Adrenal gland (tissue), 12 donors: ENCODE data around the gene HS6ST2. TPM values are rescaled to one million over a fixed set of nuclear protein-coding genes. Genes with fewer than 3 reads are reported as not detected.

ENCODE experiments used
- DNase-seq, 7 donors: peaks; one replicate each; pipeline ENCODE4 v3.0.0-alpha.2; 2019 to 2020
- H3K27ac ChIP-seq, 5 donors: fragments of 200-600 bp; sonication (generic) in 4 of 5; 1 replicate in 3 of 5; 2 replicates in 2 of 5; pipeline versions ENCODE4 v1.5.1 to v1.8.0; 2016 to 2020; ENCODE audit warnings: mild to moderate bottlenecking in 1 of 5
- H3K27me3 ChIP-seq: fragments of 200-600 bp; 2 replicates; pipeline ENCODE4 v1.8.0; 2021
- H3K36me3 ChIP-seq, 2 donors: fragments of 200-600 bp; replicated peaks in 1 of 2; 1 replicate in 1 of 2; 2 replicates in 1 of 2; pipeline versions ENCODE4 v1.5.1 to v1.8.0; 2018 to 2022
- H3K4me1 ChIP-seq, 2 donors: fragments of 200-600 bp; replicated peaks in 1 of 2; 1 replicate in 1 of 2; 2 replicates in 1 of 2; pipeline versions ENCODE4 v1.5.1 to v1.8.0; 2018 to 2021
- H3K4me3 ChIP-seq, 4 donors: fragments of 200-600 bp; sonication (generic) in 3 of 4; one replicate each; pipeline ENCODE4 v1.5.1; 2016 to 2018
- H3K9me3 ChIP-seq, 3 donors: fragments of 200-600 bp; sonication (generic) in 1 of 3; replicated peaks in 1 of 3; 1 replicate in 2 of 3; 2 replicates in 1 of 3; pipeline versions ENCODE4 v1.5.1 to v1.8.0; 2016 to 2021
- CTCF ChIP-seq, 6 experiments: fragments of 450-650 bp in 4 of 6; fragments of 200-600 bp in 2 of 6; sonication (generic) in 1 of 6; IDR thresholded peaks; 1 replicate in 5 of 6; 2 replicates in 1 of 6; pipeline versions ENCODE4 v1.5.1 to v1.8.0; 2016 to 2021; ENCODE audit warnings: antibody characterized with exemption in 6 of 6, mild to moderate bottlenecking in 2 of 6, moderate library complexity in 1 of 6
- POLR2A ChIP-seq, 2 donors: fragments of 450-650 bp; IDR thresholded peaks; one replicate each; pipeline ENCODE4 v1.6.1; 2017; ENCODE audit warnings: antibody characterized with exemption in 2 of 2, mild to moderate bottlenecking in 2 of 2, moderate library complexity in 1 of 2
- WGBS, 4 donors: extraction: QIAGEN DNeasy Blood & Tissue Kit in 2 of 4; methylation state at CpG; one replicate each; pipeline versions ENCODE4 v1.1.5 to v1.1.7; 2013 to 2017; 5-methylcytosine and 5-hydroxymethylcytosine counted together
- intact Hi-C, 2 donors: fragments of 100-400 bp; cut with DNase I; formaldehyde crosslinking; loops; one replicate each; pipeline versions ENCODE4 v1.14.1 to v1.15.0; 2022 to 2023
- polyA plus RNA-seq, 3 donors: library from polyadenylated mRNA; stranded (reverse); fragments of 200-250 nt in 2 of 3; fragments of 350-450 nt in 1 of 3; fragmentation: Illumina TruSeq in 1 of 3; extraction: RNeasy Lipid Tissue Mini Kit (QIAGEN cat#74804) in 1 of 3; gene quantifications; one replicate each; pipeline ENCODE4 v1.2.3, GENCODE V29; 2013 to 2014
- total RNA-seq, 9 donors: library from RNA; depleted of rRNA in 4 of 9; stranded (reverse); fragments of >200 nt in 4 of 9; fragments of 120-200 nt in 1 of 9; fragmentation: NEBNext Ultra II Directional in 1 of 9; extraction: Animal tissue kit (Norgen Biotek cat#: 25700) in 1 of 9; gene quantifications; one replicate each; pipeline versions ENCODE4 v1.1.0 to v1.2.4, GENCODE V29; 2013 to 2023
- donor health status: healthy with polysubstance abuse.
- donor health status: Bipolar disorder and iron deficiency.
- donor health status: DM: yes; HTN: yes; CAD: no.
- donor health status: DM: no; HTN: no; CAD: no.
- donor health status: DM: no; HTN: no; CAD: no.
- donor health status: DM: yes; HTN: yes; CAD: no.

HS6ST2 gene
- total and polyA plus RNA-seq, 12 donors = 0.24 to 6.0 (median 1.3) TPM

- intact Hi-C loops = no loop called here
- no peak for DNase-seq
- TF ChIP-seq POLR2A (IDR thresholded peaks at IDR 0.05) = no peak
- TF ChIP-seq CTCF (IDR thresholded peaks at IDR 0.05) = no peak
- 79 to 91% (median 81%) methylated on average over 5 to 6 of the region's 6 CpGs for WGBS, 4 donors
- H3K4me1 ChIP-seq = no peaks in the 10 kb centered on the region
- H3K9me3 ChIP-seq = no peaks in the 10 kb centered on the region
- no peak overlapping the region for H3K4me3 ChIP-seq
- H3K27me3 ChIP-seq = peaks cover 18% of the 10 kb centered on the region
- H3K36me3 ChIP-seq = no peaks in the 10 kb centered on the region
- H3K27ac ChIP-seq = no peak overlapping the region
These were observed 266.4 kb downstream of the HS6ST2 start for GRCh38 chrX:132692066-132692465.

GRCh38 chrX:132689612-132690563, 268.5 kb downstream of the HS6ST2 start:
- intact Hi-C loops = no loop called here
- Histone ChIP-seq H3K36me3 (no peaks in the 10 kb centered on the region), H3K27ac (no peak overlapping the region), H3K9me3 (no peaks in the 10 kb centered on the region), H3K4me3 (no peak overlapping the region), H3K27me3 (peaks cover 20% of the 10 kb centered on the region), H3K4me1 (no peaks in the 10 kb centered on the region)
- TF ChIP-seq POLR2A (IDR thresholded peaks at IDR 0.05) = no peak
- TF ChIP-seq CTCF (IDR thresholded peaks at IDR 0.05) = no peak
- DNase-seq = no peak
- 48 to 62% (median 54%) methylated on average over 6 of the region's 6 CpGs for WGBS, 4 donors

GRCh38 chrX:132685276-132685675, 273.2 kb downstream of the HS6ST2 start:
- H3K4me1 ChIP-seq = no peaks in the 10 kb centered on the region
- no peaks in the 10 kb centered on the region for H3K36me3 ChIP-seq
- no peak overlapping the region for H3K27ac ChIP-seq
- no peak for TF ChIP-seq POLR2A (IDR thresholded peaks at IDR 0.05)
- no peak for TF ChIP-seq CTCF (IDR thresholded peaks at IDR 0.05)
- peaks cover 30% of the 10 kb centered on the region for H3K27me3 ChIP-seq
- H3K9me3 ChIP-seq = no peaks in the 10 kb centered on the region
- DNase-seq = no peak
- no peak overlapping the region for H3K4me3 ChIP-seq
- intact Hi-C loops = no loop called here
- 70 to 89% (median 82%) methylated on average over 3 to 4 of the region's 4 CpGs for WGBS, 4 donors

GRCh38 chrX:132677233-132677716, 281.2 kb downstream of the HS6ST2 start:
- Histone ChIP-seq H3K9me3 (no peaks in the 10 kb centered on the region), H3K4me1 (no peaks in the 10 kb centered on the region), H3K27me3 (peaks cover 11% of the 10 kb centered on the region), H3K27ac (no peak overlapping the region), H3K36me3 (no peaks in the 10 kb centered on the region), H3K4me3 (no peak overlapping the region)
- DNase-seq = no peak
- intact Hi-C loops = no loop called here
- no peak for TF ChIP-seq CTCF (IDR thresholded peaks at IDR 0.05)
- TF ChIP-seq POLR2A (IDR thresholded peaks at IDR 0.05) = no peak
- 46 to 68% (median 59%) methylated on average over 2 of the region's 2 CpGs for WGBS, 4 donors
